Uterus (tissue), 2 donors: ENCODE data around the gene RABEP2.

ENCODE experiments used
- POLR2A ChIP-seq, 2 donors: fragments of 450-650 bp; IDR thresholded peaks; one replicate each; pipeline ENCODE4 v1.6.1; 2016; ENCODE audit warnings: antibody characterized with exemption in 2 of 2, mild to moderate bottlenecking in 1 of 2, moderate library complexity in 1 of 2
- TF ChIP-seq, protein P1 (sequence below), 4 experiments: fragments of 200-600 bp in 2 of 4; fragments of 450-650 bp in 2 of 4; sonication (generic) in 2 of 4; IDR thresholded peaks; one replicate each; pipeline ENCODE4 v1.5.1; 2016 to 2019; ENCODE audit warnings: antibody characterized with exemption in 4 of 4, mild to moderate bottlenecking in 2 of 4, moderate library complexity in 1 of 4

DNA sequence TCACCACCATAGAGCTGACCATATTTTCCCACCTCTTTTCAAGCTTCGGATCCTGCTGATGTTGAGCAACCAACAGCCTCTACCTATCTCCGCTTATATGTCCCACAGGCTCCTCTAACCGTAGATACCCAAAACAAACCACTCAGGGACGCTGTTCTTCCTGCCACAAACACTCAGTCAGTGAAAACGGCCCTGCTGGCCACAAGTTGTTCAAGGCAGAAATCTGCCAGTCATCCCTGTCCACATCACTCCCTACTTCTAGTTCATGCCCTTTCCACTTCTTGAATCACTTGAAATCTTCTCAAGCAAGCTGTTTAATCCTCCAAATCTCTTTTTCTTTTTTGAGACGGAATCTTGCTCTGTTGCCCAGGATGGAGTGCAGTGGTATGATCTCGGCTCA is 7.9 kb downstream of the RABEP2 start:
- no peak for TF ChIP-seq POLR2A (IDR thresholded peaks at IDR 0.05)
- TF ChIP-seq, protein P1, sequence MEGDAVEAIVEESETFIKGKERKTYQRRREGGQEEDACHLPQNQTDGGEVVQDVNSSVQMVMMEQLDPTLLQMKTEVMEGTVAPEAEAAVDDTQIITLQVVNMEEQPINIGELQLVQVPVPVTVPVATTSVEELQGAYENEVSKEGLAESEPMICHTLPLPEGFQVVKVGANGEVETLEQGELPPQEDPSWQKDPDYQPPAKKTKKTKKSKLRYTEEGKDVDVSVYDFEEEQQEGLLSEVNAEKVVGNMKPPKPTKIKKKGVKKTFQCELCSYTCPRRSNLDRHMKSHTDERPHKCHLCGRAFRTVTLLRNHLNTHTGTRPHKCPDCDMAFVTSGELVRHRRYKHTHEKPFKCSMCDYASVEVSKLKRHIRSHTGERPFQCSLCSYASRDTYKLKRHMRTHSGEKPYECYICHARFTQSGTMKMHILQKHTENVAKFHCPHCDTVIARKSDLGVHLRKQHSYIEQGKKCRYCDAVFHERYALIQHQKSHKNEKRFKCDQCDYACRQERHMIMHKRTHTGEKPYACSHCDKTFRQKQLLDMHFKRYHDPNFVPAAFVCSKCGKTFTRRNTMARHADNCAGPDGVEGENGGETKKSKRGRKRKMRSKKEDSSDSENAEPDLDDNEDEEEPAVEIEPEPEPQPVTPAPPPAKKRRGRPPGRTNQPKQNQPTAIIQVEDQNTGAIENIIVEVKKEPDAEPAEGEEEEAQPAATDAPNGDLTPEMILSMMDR (IDR thresholded peaks at IDR 0.05), result no peak
